NCI-H1105 (cell line): ENCODE measurements around the gene TBXAS1.

ENCODE experiments used
- DNase-seq: peaks from one replicate; lab custom pipeline; 2025; lab: John Stamatoyannopoulos, UW

The TBXAS1 gene

GRCh38 chr7:139946533-139946932 lies 117.5 kb downstream of the TBXAS1 start:
- DNase-seq: no peak

- DNase-seq: no peak
Measured at GRCh38 chr7:139947021-139947420, 118.0 kb downstream of the TBXAS1 start.

- DNase-seq: no peak
Measured at GRCh38 chr7:139948167-139948566, 119.1 kb downstream of the TBXAS1 start.

- no peak for DNase-seq
Measured at GRCh38 chr7:139948587-139949335, 119.7 kb downstream of the TBXAS1 start.

- no peak for DNase-seq
Measured at GRCh38 chr7:139949629-139950028, 120.6 kb downstream of the TBXAS1 start.

GRCh38 chr7:139950881-139951525 lies 121.9 kb downstream of the TBXAS1 start:
- no peak for DNase-seq

GRCh38 chr7:139953229-139953628 lies 124.2 kb downstream of the TBXAS1 start:
- DNase-seq: no peak

- DNase-seq: no peak
Measured at GRCh38 chr7:139955109-139955820, 126.2 kb downstream of the TBXAS1 start.

GRCh38 chr7:139958599-139959284 lies 129.7 kb downstream of the TBXAS1 start:
- DNase-seq: no peak

- no peak for DNase-seq
Measured at GRCh38 chr7:139959285-139959628, 130.2 kb downstream of the TBXAS1 start.

GRCh38 chr7:139959718-139960117 lies 130.7 kb downstream of the TBXAS1 start:
- no peak for DNase-seq

GRCh38 chr7:139960157-139960556 lies 131.1 kb downstream of the TBXAS1 start:
- DNase-seq: no peak

- no peak for DNase-seq
Measured at GRCh38 chr7:139965942-139966628, 137.0 kb downstream of the TBXAS1 start.

- no peak for DNase-seq
Measured at GRCh38 chr7:139966949-139967348, 137.9 kb downstream of the TBXAS1 start.

- no peak for DNase-seq
Measured at GRCh38 chr7:139968931-139969330, 139.9 kb downstream of the TBXAS1 start.

- DNase-seq: no peak
Measured at GRCh38 chr7:139972029-139972428, 143.0 kb downstream of the TBXAS1 start.

- DNase-seq: no peak
Measured at GRCh38 chr7:139973101-139974050, 144.3 kb downstream of the TBXAS1 start.

- DNase-seq: no peak
Measured at GRCh38 chr7:139974179-139974811, 145.2 kb downstream of the TBXAS1 start.

- no peak for DNase-seq
Measured at GRCh38 chr7:139976055-139976837, 147.2 kb downstream of the TBXAS1 start.
